Measurements from ENCODE around the gene CCDC60. TPM values are rescaled to one million over a fixed set of nuclear protein-coding genes. Genes with fewer than 3 reads are reported as not detected.

CCDC60 gene
- total RNA-seq, 3 donors from 2014 or later = not detected

DNA sequence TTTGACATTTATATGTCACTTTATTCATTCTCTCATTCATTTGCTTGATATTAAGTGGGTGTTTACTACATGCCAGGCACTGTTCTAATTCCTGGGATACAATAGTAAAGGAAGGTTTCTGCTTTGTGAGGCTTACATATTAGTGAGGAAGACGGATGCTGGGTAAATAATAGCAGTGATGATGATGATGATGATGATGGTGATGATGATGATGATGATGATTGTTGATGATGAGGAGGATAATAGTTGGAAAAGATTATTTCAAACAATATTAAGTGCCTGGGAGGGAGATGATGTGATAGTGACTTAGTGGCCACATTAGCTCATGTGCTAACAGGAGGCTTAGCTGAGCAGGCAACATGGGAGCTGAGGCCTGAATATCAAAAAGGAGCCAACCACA, 239.7 kb downstream of the CCDC60 start:
- H3K4me1 ChIP-seq = no peaks in the 10 kb centered on the region
- H3K27me3 ChIP-seq = no peaks in the 10 kb centered on the region
- H3K27ac ChIP-seq = no peak overlapping the region
- TF ChIP-seq POLR2AphosphoS5 (IDR thresholded peaks at IDR 0.05) (no peak), CTCF (IDR thresholded peaks at IDR 0.05) (no peak), POLR2A (IDR thresholded peaks at IDR 0.05) (no peak)
- H3K4me3 ChIP-seq = no peak overlapping the region
- no peak for DNase-seq (ENCODE audit: low spot score in 2 of 2)
- H3K9me3 ChIP-seq = no peaks in the 10 kb centered on the region
- H3K36me3 ChIP-seq = no peaks in the 10 kb centered on the region
- intact Hi-C loops (cut with DNase I; ENCODE audit: low total_unique reads) = no loop called here

GRCh38 chr12:119576118-119576810, 241.7 kb downstream of the CCDC60 start:
- intact Hi-C loops (cut with DNase I; ENCODE audit: low total_unique reads) = no loop called here
- H3K36me3 ChIP-seq = no peaks in the 10 kb centered on the region
- no peak overlapping the region for H3K4me3 ChIP-seq
- no peak overlapping the region for H3K27ac ChIP-seq
- DNase-seq (ENCODE audit: low spot score in 2 of 2) = no peak
- TF ChIP-seq POLR2AphosphoS5 (IDR thresholded peaks at IDR 0.05) = no peak
- TF ChIP-seq CTCF (IDR thresholded peaks at IDR 0.05) = no peak
- no peak for TF ChIP-seq POLR2A (IDR thresholded peaks at IDR 0.05)
- H3K4me1 ChIP-seq = no peaks in the 10 kb centered on the region
- H3K9me3 ChIP-seq = no peaks in the 10 kb centered on the region
- H3K27me3 ChIP-seq = no peaks in the 10 kb centered on the region

DNA sequence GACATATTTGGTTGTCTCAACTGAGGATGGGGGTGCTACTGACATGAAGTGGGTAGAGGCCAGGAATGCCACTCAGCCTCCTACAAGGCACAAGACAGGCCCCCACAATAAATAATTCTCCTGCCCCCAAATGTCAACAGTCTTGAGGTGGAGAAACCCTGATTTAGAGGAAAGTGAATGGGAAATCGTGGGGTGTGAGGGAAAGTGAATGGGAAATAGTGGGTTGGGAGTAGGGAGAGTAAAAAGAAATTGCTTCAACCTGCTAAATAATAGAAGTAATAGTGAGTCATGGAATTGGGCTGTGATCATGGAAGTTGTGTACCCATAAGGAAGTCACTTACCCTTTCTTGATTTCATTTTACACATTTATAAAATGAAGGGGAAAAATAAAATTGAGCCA, 242.4 kb downstream of the CCDC60 start:
- H3K9me3 ChIP-seq = no peaks in the 10 kb centered on the region
- H3K36me3 ChIP-seq = no peaks in the 10 kb centered on the region
- DNase-seq (ENCODE audit: low spot score in 2 of 2) = no peak
- TF ChIP-seq POLR2AphosphoS5 (IDR thresholded peaks at IDR 0.05) (no peak), CTCF (IDR thresholded peaks at IDR 0.05) (no peak), POLR2A (IDR thresholded peaks at IDR 0.05) (no peak)
- H3K4me3 ChIP-seq = no peak overlapping the region
- H3K27ac ChIP-seq = no peak overlapping the region
- H3K4me1 ChIP-seq = no peaks in the 10 kb centered on the region
- intact Hi-C loops (cut with DNase I; ENCODE audit: low total_unique reads) = no loop called here
- H3K27me3 ChIP-seq = no peaks in the 10 kb centered on the region

GRCh38 chr12:119578112-119578511, 243.6 kb downstream of the CCDC60 start:
- TF ChIP-seq CTCF (IDR thresholded peaks at IDR 0.05) = no peak
- TF ChIP-seq POLR2AphosphoS5 (IDR thresholded peaks at IDR 0.05) = no peak
- TF ChIP-seq POLR2A (IDR thresholded peaks at IDR 0.05) = no peak
- no peaks in the 10 kb centered on the region for H3K27me3 ChIP-seq
- no peaks in the 10 kb centered on the region for H3K9me3 ChIP-seq
- no peaks in the 10 kb centered on the region for H3K4me1 ChIP-seq
- no peaks in the 10 kb centered on the region for H3K36me3 ChIP-seq
- H3K4me3 ChIP-seq = no peak overlapping the region
- intact Hi-C loops (cut with DNase I; ENCODE audit: low total_unique reads) = no loop called here
- DNase-seq (ENCODE audit: low spot score in 2 of 2) = no peak
- H3K27ac ChIP-seq = no peak overlapping the region

DNA sequence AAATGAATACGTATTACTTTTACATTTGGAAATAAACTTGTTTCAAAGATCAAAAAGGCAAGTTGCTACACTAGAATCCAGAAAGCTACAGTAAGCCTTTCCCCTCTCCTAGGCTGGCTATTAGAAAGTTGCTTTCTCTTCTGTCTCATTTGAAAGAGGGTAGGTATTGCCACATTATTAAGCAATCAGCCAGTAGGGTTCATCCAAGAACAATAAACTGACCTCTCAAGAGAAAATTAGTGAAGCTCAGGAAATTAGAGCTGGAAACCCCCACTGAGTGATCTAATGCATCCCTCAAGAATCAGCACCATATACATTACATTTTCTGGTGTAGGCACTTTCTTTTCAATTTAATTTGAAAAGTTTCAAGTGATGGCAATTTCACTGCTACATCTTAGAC, 254.6 kb downstream of the CCDC60 start:
- TF ChIP-seq CTCF (IDR thresholded peaks at IDR 0.05) (no peak), POLR2A (IDR thresholded peaks at IDR 0.05) (no peak), POLR2AphosphoS5 (IDR thresholded peaks at IDR 0.05) (no peak)
- intact Hi-C loops (cut with DNase I; ENCODE audit: low total_unique reads) = no loop called here
- Histone ChIP-seq H3K27ac (no peak overlapping the region), H3K27me3 (peaks cover 0 to 28% of the 10 kb centered on the region in 2 donors), H3K4me3 (no peak overlapping the region), H3K9me3 (no peaks in the 10 kb centered on the region), H3K4me1 (no peaks in the 10 kb centered on the region), H3K36me3 (no peaks in the 10 kb centered on the region)
- DNase-seq (ENCODE audit: low spot score in 2 of 2) = no peak

All from breast epithelium (tissue), 4 donors.